Measurements from ENCODE around the gene DNAJC7. TPM values are rescaled to one million over a fixed set of nuclear protein-coding genes. Genes with fewer than 3 reads are reported as not detected.

DNAJC7 gene
- total RNA-seq, 6 experiments from 2014 or later = 32.7 to 40.3 (median 35.2) TPM

DNA sequence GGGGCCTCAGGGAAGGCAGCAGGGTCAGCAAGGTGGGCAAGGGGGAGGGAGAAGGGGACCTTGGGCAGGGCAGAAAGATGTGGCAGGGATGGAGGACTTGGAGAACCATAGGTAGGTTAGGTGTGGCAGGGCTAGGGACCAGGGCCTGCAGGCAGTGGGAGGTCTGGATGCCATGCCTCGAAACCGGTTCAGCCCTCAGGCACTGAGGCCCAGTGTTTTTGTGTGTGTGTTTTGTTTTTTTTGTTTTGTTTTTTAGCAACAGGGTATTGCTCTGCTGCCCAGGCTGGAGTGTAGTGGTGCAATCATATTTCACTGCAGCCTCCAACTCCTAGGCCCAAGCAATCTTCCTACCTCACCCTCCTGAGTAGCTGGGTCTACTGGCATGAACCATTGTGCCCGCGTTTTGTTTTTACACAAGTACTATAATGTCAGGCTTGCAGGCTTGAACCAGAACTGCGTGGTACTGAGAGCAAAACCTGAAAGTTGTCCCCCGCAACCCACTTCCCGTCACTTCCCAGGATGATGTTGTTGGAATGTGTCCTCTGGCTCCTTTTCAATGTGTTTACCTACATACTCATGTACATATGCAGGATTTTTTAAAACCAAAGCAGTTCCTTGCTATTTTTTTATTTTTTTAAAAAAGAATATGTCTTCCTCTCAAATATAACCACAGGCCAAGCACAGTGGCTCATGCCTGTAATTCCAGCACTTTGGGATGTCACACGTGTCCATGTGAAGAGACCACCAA is 74.4 kb downstream of the DNAJC7 start:
- intact Hi-C loops (cut with DNase I) = no loop called here
- DNase-seq (no peak), ATAC-seq (no peak)
- WGBS (ENCODE audit: insufficient coverage, low coverage, low lambda C conversion rate, missing lambda C conversion rate) = 90% methylated on average over 4 of the region's 8 CpGs
- peak overlapping the region in 1 of 3 donors; percentile 29 for H3K27ac ChIP-seq
- no peaks in the 10 kb centered on the region for H3K9me3 ChIP-seq
- H3K4me1 ChIP-seq = peaks cover 0 to 27% (median 5%) of the 10 kb centered on the region in 4 donors
- no peak overlapping the region for H3K4me3 ChIP-seq
- H3K36me3 ChIP-seq = no peaks in the 10 kb centered on the region
- TF ChIP-seq, protein P1, sequence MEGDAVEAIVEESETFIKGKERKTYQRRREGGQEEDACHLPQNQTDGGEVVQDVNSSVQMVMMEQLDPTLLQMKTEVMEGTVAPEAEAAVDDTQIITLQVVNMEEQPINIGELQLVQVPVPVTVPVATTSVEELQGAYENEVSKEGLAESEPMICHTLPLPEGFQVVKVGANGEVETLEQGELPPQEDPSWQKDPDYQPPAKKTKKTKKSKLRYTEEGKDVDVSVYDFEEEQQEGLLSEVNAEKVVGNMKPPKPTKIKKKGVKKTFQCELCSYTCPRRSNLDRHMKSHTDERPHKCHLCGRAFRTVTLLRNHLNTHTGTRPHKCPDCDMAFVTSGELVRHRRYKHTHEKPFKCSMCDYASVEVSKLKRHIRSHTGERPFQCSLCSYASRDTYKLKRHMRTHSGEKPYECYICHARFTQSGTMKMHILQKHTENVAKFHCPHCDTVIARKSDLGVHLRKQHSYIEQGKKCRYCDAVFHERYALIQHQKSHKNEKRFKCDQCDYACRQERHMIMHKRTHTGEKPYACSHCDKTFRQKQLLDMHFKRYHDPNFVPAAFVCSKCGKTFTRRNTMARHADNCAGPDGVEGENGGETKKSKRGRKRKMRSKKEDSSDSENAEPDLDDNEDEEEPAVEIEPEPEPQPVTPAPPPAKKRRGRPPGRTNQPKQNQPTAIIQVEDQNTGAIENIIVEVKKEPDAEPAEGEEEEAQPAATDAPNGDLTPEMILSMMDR (IDR thresholded peaks at IDR 0.05) = no peak
- TF ChIP-seq POLR2A (IDR thresholded peaks at IDR 0.05) = no peak
- no peaks in the 10 kb centered on the region for H3K27me3 ChIP-seq

DNA sequence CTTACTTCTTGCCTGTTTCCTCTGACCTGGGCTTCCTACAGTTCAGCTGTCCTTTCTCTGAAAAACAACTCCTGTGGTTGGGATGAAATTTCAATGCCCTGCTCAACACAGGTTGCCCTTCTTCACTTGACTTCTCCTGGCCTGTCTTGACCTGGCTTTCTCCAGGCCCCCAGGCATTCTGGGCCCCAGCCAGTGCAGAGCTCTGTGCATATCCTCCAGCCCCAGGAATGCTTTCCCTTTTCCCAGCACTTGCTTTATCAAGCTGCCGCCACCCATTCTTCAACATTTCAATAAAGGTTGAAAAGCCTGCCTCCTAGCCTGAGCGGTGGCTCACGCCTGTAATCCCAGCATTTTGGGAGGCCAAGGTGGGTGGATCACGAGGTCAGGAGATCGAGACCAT is 76.1 kb downstream of the DNAJC7 start:
- no peak overlapping the region for H3K27ac ChIP-seq
- H3K36me3 ChIP-seq = no peaks in the 10 kb centered on the region
- WGBS (ENCODE audit: insufficient coverage, low coverage, low lambda C conversion rate, missing lambda C conversion rate) = 88% methylated on average over 5 of the region's 5 CpGs
- no peak for ATAC-seq
- H3K27me3 ChIP-seq = no peaks in the 10 kb centered on the region
- no peak overlapping the region for H3K4me3 ChIP-seq
- DNase-seq = no peak
- no peaks in the 10 kb centered on the region for H3K9me3 ChIP-seq
- H3K4me1 ChIP-seq = peaks cover 0 to 35% (median 8%) of the 10 kb centered on the region in 4 donors
- no peak for TF ChIP-seq POLR2A (IDR thresholded peaks at IDR 0.05)
- TF ChIP-seq, protein P1 (IDR thresholded peaks at IDR 0.05) = no peak
- intact Hi-C loops (cut with DNase I) = no loop called here

DNA sequence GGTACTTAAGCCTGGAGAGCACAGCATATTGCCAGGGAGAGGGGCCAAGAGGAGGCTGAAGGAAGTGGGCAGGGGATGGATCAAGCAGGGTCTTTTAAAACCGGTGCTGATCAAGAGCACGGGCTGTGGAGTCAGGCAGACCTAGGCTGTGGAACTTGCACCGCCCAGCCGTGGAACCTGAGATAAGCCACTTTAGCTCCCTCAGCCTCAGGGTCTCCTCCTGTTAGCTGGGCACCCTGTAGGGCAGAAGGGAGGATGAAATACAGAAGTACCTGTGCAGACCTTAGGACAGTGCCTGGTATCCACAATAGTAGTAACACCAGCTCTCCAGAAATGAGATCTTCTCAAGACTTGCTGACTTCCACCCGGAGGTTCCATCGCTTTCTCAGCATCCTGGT is 77.5 kb downstream of the DNAJC7 start:
- no peak for DNase-seq
- Histone ChIP-seq H3K9me3 (no peaks in the 10 kb centered on the region), H3K36me3 (no peaks in the 10 kb centered on the region), H3K27ac (no peak overlapping the region), H3K27me3 (no peaks in the 10 kb centered on the region), H3K4me1 (peaks cover 0 to 32% (median 8%) of the 10 kb centered on the region in 4 donors), H3K4me3 (no peak overlapping the region)
- no peak for TF ChIP-seq POLR2A (IDR thresholded peaks at IDR 0.05)
- WGBS (ENCODE audit: insufficient coverage, low coverage, low lambda C conversion rate, missing lambda C conversion rate) = 95% methylated on average over 4 of the region's 6 CpGs
- intact Hi-C loops (cut with DNase I) = no loop called here
- ATAC-seq = no peak

DNA sequence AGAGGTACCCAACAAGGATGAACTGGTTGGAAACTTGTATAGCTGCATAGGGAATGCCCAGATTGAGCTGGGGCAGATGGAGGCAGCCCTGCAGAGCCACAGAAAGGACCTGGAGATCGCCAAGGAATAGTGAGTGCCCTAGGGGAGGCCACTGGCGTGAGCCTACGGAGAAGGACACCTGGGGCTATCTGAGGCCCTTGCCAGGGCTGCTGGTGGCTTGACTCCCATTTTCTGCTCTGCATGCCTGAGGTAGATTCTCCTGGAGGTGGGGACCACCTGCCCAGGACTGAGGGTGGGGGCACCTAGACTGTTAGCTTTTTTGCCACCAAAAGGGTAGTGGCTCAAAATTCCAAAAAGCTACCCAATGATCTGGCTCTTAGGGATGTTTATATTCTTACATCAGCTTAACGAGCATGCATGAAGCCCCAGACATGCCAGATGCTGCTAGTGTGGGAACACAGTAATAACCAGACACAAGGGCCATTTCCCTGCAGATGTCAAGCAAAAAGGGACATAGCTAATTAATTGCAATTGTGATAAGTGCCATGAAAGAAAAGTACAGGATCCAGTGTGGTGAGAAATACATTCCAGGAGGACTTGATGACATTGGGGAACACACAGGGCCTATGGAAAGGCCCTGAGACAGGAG is 78.1 kb downstream of the DNAJC7 start:
- whole genome bisulfite sequencing (ENCODE audit: insufficient coverage, low coverage, low lambda C conversion rate, missing lambda C conversion rate) = 33% methylated on average over 1 of the region's 4 CpGs
- no peaks in the 10 kb centered on the region for H3K9me3 ChIP-seq
- no peaks in the 10 kb centered on the region for H3K27me3 ChIP-seq
- H3K27ac ChIP-seq = no peak overlapping the region
- DNase-seq = no peak
- H3K4me1 ChIP-seq = peaks cover 0 to 28% (median 8%) of the 10 kb centered on the region in 4 donors
- ATAC-seq = no peak
- no peak for TF ChIP-seq POLR2A (IDR thresholded peaks at IDR 0.05)
- TF ChIP-seq, protein P1 (IDR thresholded peaks at IDR 0.05) = no peak
- H3K4me3 ChIP-seq = no peak overlapping the region
- intact Hi-C loops (cut with DNase I) = no loop called here
- no peaks in the 10 kb centered on the region for H3K36me3 ChIP-seq

All from right lobe of liver (tissue), 6 donors.